K562 (cell line): ENCODE measurements around the gene FYB1. TPM values are rescaled to one million over a fixed set of nuclear protein-coding genes. Genes with fewer than 3 reads are reported as not detected.
A peak's percentile ranks its signal among the peaks of the same experiment; 100 is the strongest.

Experiments
- ATAC-seq: fragments of 200-7000 bp; cut with Tn5 transposase; 3 replicates; pipeline ENCODE4 v1.9.1; 2020; ENCODE audit warnings: moderate library complexity
- BruUV-seq: library from RNA; stranded (reverse); fragments of 400-500 nt; replicated peaks from 2 replicates; lab custom pipeline; 2021; lab: Mats Ljungman, UMichigan
- CTCF ChIA-PET: fragments of 300-600 bp; formaldehyde crosslinking; extraction: SDS; loops from one replicate; lab custom pipeline; 2021; ENCODE audit warnings: low intra/inter-chr PET ratio; lab: Yijun Ruan, JAX
- POLR2A ChIA-PET: fragments of 300-600, 350-650 bp; sonication (Branson Sonifier 250); formaldehyde crosslinking; extraction: SDS; loops from one replicate; lab custom pipeline; 2021; ENCODE audit warnings: antibody characterized with exemption, inconsistent platforms; lab: Yijun Ruan, JAX
- DNase-seq, 4 experiments: peaks; one replicate each; pipeline versions ENCODE4 v3.0.0 to v3.0.0-alpha.2; 2011 to 2018; ENCODE audit warnings: low spot score in 3 of 4, mixed read lengths in 3 of 4; ENCODE audit errors: extremely low read depth in 1 of 4
- FAIRE-seq: peaks from 2 replicates; lab custom pipeline; 2011; peaks lifted over from hg19 to GRCh38; lab: Jason Lieb, UNC
- H2AFZ ChIP-seq: 2 replicates; pipeline ENCODE4 v1.6.0; 2011; ENCODE audit warnings: low read depth, low read length, control low read depth, inconsistent platforms
- H3K27ac ChIP-seq: fragments of 200-600 bp; 3 replicates; pipeline ENCODE4 v1.8.0; 2011; ENCODE audit warnings: low read depth, mild to moderate bottlenecking, control low read depth, inconsistent platforms, low read length, moderate library complexity, mixed read lengths; ENCODE audit errors: extremely low read depth
- H3K27me3 ChIP-seq, 2 experiments: fragments of 300-600 bp in 1 of 2; 2 replicates in 1 of 2; 3 replicates in 1 of 2; pipeline versions ENCODE4 v1.6.0 to v1.8.0; 2011; ENCODE audit warnings: inconsistent platforms in 2 of 2, low read length in 2 of 2, mild to moderate bottlenecking in 1 of 2, mixed read lengths in 1 of 2, moderate library complexity in 1 of 2; ENCODE audit not compliant: control insufficient read depth in 2 of 2, insufficient read depth in 2 of 2
- H3K36me3 ChIP-seq: fragments of 300-600 bp; 3 replicates; pipeline ENCODE4 v1.8.0; 2011; ENCODE audit warnings: mild to moderate bottlenecking, low read length, inconsistent platforms; ENCODE audit not compliant: control insufficient read depth, insufficient read depth
- H3K4me1 ChIP-seq, 2 experiments: fragments of 200-600 bp in 1 of 2; replicated peaks in 1 of 2; 2 replicates in 1 of 2; 3 replicates in 1 of 2; pipeline versions ENCODE4 v1.5.1 to v1.8.0; 2011; ENCODE audit warnings: inconsistent platforms in 2 of 2, low read length in 2 of 2, mild to moderate bottlenecking in 1 of 2, mixed read lengths in 1 of 2, moderate library complexity in 1 of 2; ENCODE audit not compliant: control insufficient read depth in 2 of 2, insufficient read depth in 2 of 2
- H3K4me2 ChIP-seq: 2 replicates; pipeline ENCODE4 v1.6.1; 2011; ENCODE audit warnings: low read length, control low read depth, inconsistent platforms, mixed read lengths; ENCODE audit not compliant: insufficient read depth
- H3K4me3 ChIP-seq: fragments of 200-600 bp; sonication (generic), shearing (Covaris generic); 2 replicates; pipeline ENCODE4 v1.5.1; 2016; ENCODE audit warnings: control low read depth, inconsistent platforms
- H3K79me2 ChIP-seq: fragments of 200-600 bp; 3 replicates; pipeline ENCODE4 v1.8.0; 2011; ENCODE audit warnings: low read length, inconsistent platforms; ENCODE audit not compliant: control insufficient read depth, insufficient read depth
- H3K9ac ChIP-seq, 2 experiments: 2 replicates each; pipeline versions ENCODE4 v1.6.0 to v1.6.1; 2011; ENCODE audit warnings: low read depth in 2 of 2, low read length in 2 of 2, control low read depth in 1 of 2, inconsistent platforms in 1 of 2, mild to moderate bottlenecking in 1 of 2, mixed read lengths in 1 of 2; ENCODE audit not compliant: insufficient read depth in 1 of 2
- H3K9me1 ChIP-seq: one replicate; pipeline ENCODE4 v1.6.0; 2011; ENCODE audit warnings: inconsistent platforms, mild to moderate bottlenecking, low read length, moderate library complexity; ENCODE audit not compliant: control insufficient read depth, insufficient read depth
- H3K9me3 ChIP-seq: replicated peaks from 2 replicates; pipeline ENCODE4 v1.5.1; 2011; ENCODE audit warnings: low read depth, low read length, inconsistent platforms; ENCODE audit not compliant: control insufficient read depth, insufficient read depth
- H4K20me1 ChIP-seq: replicated peaks from 2 replicates; pipeline ENCODE4 v1.6.1; 2011; ENCODE audit warnings: low read length, inconsistent platforms, mixed read lengths; ENCODE audit not compliant: control insufficient read depth, insufficient read depth
- ATF3 ChIP-seq, 2 experiments: fragments of 450-650 bp in 1 of 2; sonication (generic) in 1 of 2; formaldehyde crosslinking in 1 of 2; IDR thresholded peaks in 1 of 2; conservative IDR thresholded peaks in 1 of 2; 2 replicates each; pipeline versions ENCODE4 v1.6.1 to v1.8.1; 2016 to 2023; ENCODE audit warnings: mild to moderate bottlenecking in 2 of 2, moderate library complexity in 2 of 2, inconsistent platforms in 1 of 2, missing genetic modification reagents in 1 of 2
- HEY1 ChIP-seq: fragments of 250-450 bp; sonication (Bioruptor Pico); IDR thresholded peaks from 2 replicates; pipeline ENCODE4 v1.5.0; 2020; ENCODE audit warnings: mild to moderate bottlenecking, moderate library complexity, borderline replicate concordance
- KDM5B ChIP-seq: fragments of 200-600 bp; sonication (generic); IDR thresholded peaks from 2 replicates; pipeline ENCODE4 v1.6.1; 2012; ENCODE audit warnings: low read depth, mild to moderate bottlenecking, moderate library complexity, low read length, control low read depth, inconsistent platforms; ENCODE audit not compliant: insufficient replicate concordance
- NFIC ChIP-seq: fragments of 450-650 bp; IDR thresholded peaks from 2 replicates; pipeline ENCODE4 v1.6.1; 2017; ENCODE audit warnings: mild to moderate bottlenecking, inconsistent platforms
- PHF20 ChIP-seq: fragments of 450-650 bp; IDR thresholded peaks from 2 replicates; pipeline ENCODE4 v1.6.1; 2018; ENCODE audit not compliant: partially characterized antibody
- RUNX1 ChIP-seq: sonication (generic); IDR thresholded peaks from 2 replicates; pipeline ENCODE4 v1.6.1; 2016; ENCODE audit warnings: antibody characterized with exemption, low read depth
- ZEB2 ChIP-seq: fragments of 450-650 bp; IDR thresholded peaks from 2 replicates; pipeline ENCODE4 v1.6.1; 2016
- WGBS: fragments of 100-300 bp; shearing (Covaris generic); methylation state at CpG from one replicate; pipeline ENCODE4 v1.1.6; 2016; ENCODE audit warnings: low coverage, mixed read lengths; ENCODE audit not compliant: insufficient coverage; ENCODE audit errors: missing lambda C conversion rate; 5-methylcytosine and 5-hydroxymethylcytosine counted together
- in situ Hi-C: fragments of 300-500 bp; cut with MboI; formaldehyde crosslinking; loops from 4 replicates; pipeline ENCODE4 v1.15.0; 2018; ENCODE audit warnings: inconsistent platforms, mixed read lengths
- intact Hi-C: fragments of 100-400 bp; cut with micrococcal nuclease; formaldehyde crosslinking; loops from 2 replicates; pipeline ENCODE4 v1.14.2; 2022
- polyA plus RNA-seq, 8 experiments: library from polyadenylated mRNA; depleted of rRNA in 4 of 8; stranded (reverse) in 5 of 8; unstranded in 3 of 8; fragments of >200 nt; fragmentation: Nextera tagmentation in 2 of 8; fragmentation: Illumina TruSeq in 1 of 8; extraction: Ambion mirVana in 2 of 8; extraction: Trizol in 1 of 8; gene quantifications; 2 replicates each; pipeline versions ENCODE4 v1.2.1 to v1.2.3, GENCODE V29; 2011 to 2014; ENCODE audit warnings: inconsistent platforms in 1 of 8, missing spikeins in 1 of 8
- total RNA-seq, 7 experiments: library from RNA; depleted of rRNA in 6 of 7; stranded (reverse); fragments of >200 nt in 6 of 7; fragmentation: Illumina TruSeq in 2 of 7; extraction: Trizol in 2 of 7; gene quantifications; 2 replicates each; pipeline versions ENCODE4 v1.2.1 to v1.2.3, GENCODE V29; 2011 to 2021; ENCODE audit warnings: low replicate concordance in 1 of 7

Gene FYB1
- total and polyA plus RNA-seq, 9 of the 15 experiments (the other 6 are each of a cell fraction or from before 2014, with no cell fraction given) = 4.7 to 31.5 (median 9.7) TPM

- intact Hi-C loops (loop anchor here (1.0 to 10.0 kb wide), 6 partner anchors 75 to 635 kb away; partner anchors contain the start of gene FYB1), in situ Hi-C loops (no loop called here)
- Histone ChIP-seq H3K9ac (no peak overlapping the region), H3K27me3 (no peaks in the 10 kb centered on the region), H3K79me2 (peaks cover 12% of the 10 kb centered on the region), H3K27ac (no peak overlapping the region), H3K9me3 (no peaks in the 10 kb centered on the region), H2AFZ (no peak overlapping the region), H3K4me2 (no peak overlapping the region), H3K9me1 (no peaks in the 10 kb centered on the region), H4K20me1 (no peaks in the 10 kb centered on the region), H3K4me1 (peaks cover 0 to 4% of the 10 kb centered on the region in 2 experiments; a peak in 2 of 5 replicates), H3K36me3 (no peaks in the 10 kb centered on the region), H3K4me3 (no peak overlapping the region)
- ChIA-PET CTCF (interaction anchor here (1.2 kb wide), 1 partner anchor 75 kb away, joined by 4 read pairs; no protein-coding TSS in a partner anchor), POLR2A (interaction anchor here (0.9 to 1.2 kb wide), 4 partner anchors 17 to 61 kb away, joined by 3 to 5 read pairs (median 4); no protein-coding TSS in a partner anchor)
- BruUV-seq = no TSS peak
- no peak for TF ChIP-seq ZEB2
- TF ChIP-seq RUNX1 = no peak
- no peak for TF ChIP-seq KDM5B
- TF ChIP-seq NFIC = 0 out of 2 replicates have a peak, but pooled peaks have one; percentile 19
- no peak for TF ChIP-seq HEY1 (CRISPR knock-in tag)
- TF ChIP-seq ATF3 (IDR thresholded peaks at IDR 0.05) = no peak
- no peak for TF ChIP-seq ATF3 (CRISPR knock-in tag; conservative IDR thresholded peaks at IDR 0.05)
- TF ChIP-seq PHF20 = no peak
- DNase-seq = no peak
- no peak for ATAC-seq
- 10% methylated on average over 1 of the region's 2 CpGs for WGBS
- no peak for FAIRE-seq
These were observed 139.2 kb downstream of the FYB1 start for GRCh38 chr5:39080168-39080567.
